Immature natural killer cell (primary cell): ENCODE results near the gene MRGPRF. TPM values are rescaled to one million over a fixed set of nuclear protein-coding genes. Genes with fewer than 3 reads are reported as not detected.

Experiments used
- DNase-seq, 3 donors: peaks; one replicate each; pipeline ENCODE4 v3.0.0; 2022; ENCODE audit warnings: mixed read lengths in 1 of 3
- H3K27ac Mint-ChIP-seq, 6 donors: one replicate each; pipeline ENCODE4 v1.8.0; 2020; ENCODE audit warnings: mixed read lengths in 6 of 6, mild to moderate bottlenecking in 5 of 6, inconsistent platforms in 4 of 6, moderate library complexity in 3 of 6
- H3K27me3 Mint-ChIP-seq, 3 donors: one replicate each; pipeline ENCODE4 v1.8.0; 2020 to 2021; ENCODE audit warnings: low read depth in 3 of 3, mild to moderate bottlenecking in 3 of 3, mixed read lengths in 3 of 3, moderate library complexity in 3 of 3, inconsistent platforms in 1 of 3
- H3K36me3 Mint-ChIP-seq, 3 donors: one replicate each; pipeline ENCODE4 v1.8.0; 2020; ENCODE audit warnings: mixed read lengths in 3 of 3, inconsistent platforms in 2 of 3, mild to moderate bottlenecking in 2 of 3
- H3K4me1 Mint-ChIP-seq, 2 donors: one replicate each; pipeline ENCODE4 v1.8.0; 2020; ENCODE audit warnings: inconsistent platforms in 2 of 2, mild to moderate bottlenecking in 2 of 2, mixed read lengths in 2 of 2, moderate library complexity in 1 of 2
- H3K4me3 Mint-ChIP-seq, 5 donors: one replicate each; pipeline ENCODE4 v1.8.0; 2020; ENCODE audit warnings: mild to moderate bottlenecking in 5 of 5, mixed read lengths in 5 of 5, inconsistent platforms in 3 of 5, moderate library complexity in 3 of 5
- H3K9me3 Mint-ChIP-seq, 6 donors: one replicate each; pipeline ENCODE4 v1.8.0; 2020; ENCODE audit warnings: mild to moderate bottlenecking in 6 of 6, mixed read lengths in 6 of 6, inconsistent platforms in 4 of 6, moderate library complexity in 3 of 6
- polyA plus RNA-seq, 3 donors: library from polyadenylated mRNA; unstranded; fragments of 300-500 nt; fragmentation: Illumina TruSeq; gene quantifications; one replicate each; pipeline ENCODE4 v1.2.3, GENCODE V29; 2021

MRGPRF gene
- polyA plus RNA-seq, 3 donors from 2014 or later = not detected

DNA sequence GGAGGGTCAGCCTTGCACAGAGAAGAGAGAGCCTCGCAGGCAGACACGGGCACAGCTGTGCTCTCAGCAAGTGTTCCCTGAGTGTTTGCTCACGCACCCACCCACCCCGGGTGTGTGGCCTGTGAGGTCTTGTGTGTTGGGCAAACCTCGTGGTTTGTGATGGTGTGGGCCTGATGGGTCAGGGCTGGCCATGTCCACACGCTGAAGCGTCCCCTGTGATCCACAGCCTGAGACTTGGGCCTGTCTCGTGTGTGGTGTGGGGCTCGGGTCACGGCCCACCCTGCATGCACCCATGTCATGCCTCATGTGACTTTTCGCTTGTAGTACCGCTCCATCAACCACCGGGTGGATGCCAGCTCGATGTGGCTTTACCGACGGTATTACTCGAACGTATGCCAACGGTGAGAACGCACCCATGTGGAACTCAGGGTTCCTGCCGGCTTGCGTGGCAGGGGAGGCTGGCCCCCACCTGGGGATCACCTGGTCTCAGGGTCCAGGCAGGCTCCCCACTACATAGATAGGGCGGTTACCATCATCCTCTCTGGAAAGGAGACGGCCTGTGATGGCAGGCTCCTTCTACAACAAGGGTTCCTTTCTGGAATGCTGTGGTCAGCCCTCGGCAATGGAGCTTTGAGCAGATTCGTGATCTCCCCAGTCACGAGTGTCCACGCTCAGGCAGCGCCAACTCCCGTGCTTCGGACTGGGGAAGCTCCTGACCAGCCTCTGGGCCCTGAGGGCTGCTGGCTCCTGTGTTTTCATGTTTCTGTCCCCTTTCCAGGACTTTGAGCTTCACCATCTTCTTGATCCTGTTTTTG is 41.6 kb upstream of the MRGPRF start:
- peaks cover 30 to 31% of the 10 kb centered on the region in 2 donors for H3K4me1 Mint-ChIP-seq
- H3K4me3 Mint-ChIP-seq = no peak overlapping the region
- H3K9me3 Mint-ChIP-seq = no peaks in the 10 kb centered on the region
- H3K27ac Mint-ChIP-seq = peak overlapping the region in 2 of 6 donors; percentile 68 to 77
- no peak for DNase-seq
- H3K27me3 Mint-ChIP-seq = peaks cover 0 to 4% (median 0%) of the 10 kb centered on the region in 3 donors
- H3K36me3 Mint-ChIP-seq = no peaks in the 10 kb centered on the region

DNA sequence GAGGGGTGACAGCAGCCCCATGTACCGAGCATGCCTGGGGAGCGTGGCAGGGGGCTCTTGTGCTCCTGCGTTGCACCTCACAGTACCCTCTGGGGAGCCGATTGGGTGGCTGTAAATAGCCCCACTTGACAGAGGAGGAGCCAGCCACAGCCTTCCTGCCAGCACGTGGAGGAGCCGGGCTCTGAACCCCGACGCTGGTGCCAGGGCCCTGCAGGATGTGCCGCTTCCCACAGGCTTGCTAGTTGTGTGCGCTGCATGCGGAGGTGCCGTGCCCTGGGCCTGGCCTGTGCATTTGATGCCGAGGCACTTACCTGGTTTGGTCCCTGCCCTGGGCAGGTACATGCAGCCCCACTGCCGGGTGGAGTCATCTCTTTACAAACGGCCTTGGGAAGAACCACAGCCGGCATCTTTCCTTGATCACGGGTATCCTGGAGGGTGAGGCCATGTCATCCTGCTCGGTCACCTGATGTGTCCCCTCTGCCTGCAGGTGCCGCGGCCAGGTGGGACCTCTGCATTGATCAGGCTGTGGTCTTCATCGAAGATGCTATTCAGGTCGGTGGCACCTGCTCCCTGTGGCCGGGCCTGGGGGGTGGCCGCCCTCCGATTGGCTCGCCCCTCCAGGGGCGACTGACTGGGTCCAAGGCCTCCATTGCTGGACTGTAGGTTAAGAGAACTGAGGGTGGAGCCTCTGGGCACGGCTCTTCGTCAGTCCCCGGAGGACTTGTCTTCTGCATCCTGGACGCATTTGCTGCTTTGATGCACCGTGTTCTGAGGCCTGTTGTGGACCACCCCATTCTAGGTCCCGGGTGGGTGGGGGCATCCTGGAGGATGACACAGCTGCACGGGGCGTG is 40.7 kb upstream of the MRGPRF start:
- H3K4me1 Mint-ChIP-seq = peaks cover 32 to 33% of the 10 kb centered on the region in 2 donors
- H3K36me3 Mint-ChIP-seq = no peaks in the 10 kb centered on the region
- no peak for DNase-seq
- no peaks in the 10 kb centered on the region for H3K9me3 Mint-ChIP-seq
- H3K27me3 Mint-ChIP-seq = peaks cover 0 to 4% (median 0%) of the 10 kb centered on the region in 3 donors
- H3K4me3 Mint-ChIP-seq = no peak overlapping the region
- peak overlapping the region in 2 of 6 donors; percentile 40 to 77 for H3K27ac Mint-ChIP-seq

DNA sequence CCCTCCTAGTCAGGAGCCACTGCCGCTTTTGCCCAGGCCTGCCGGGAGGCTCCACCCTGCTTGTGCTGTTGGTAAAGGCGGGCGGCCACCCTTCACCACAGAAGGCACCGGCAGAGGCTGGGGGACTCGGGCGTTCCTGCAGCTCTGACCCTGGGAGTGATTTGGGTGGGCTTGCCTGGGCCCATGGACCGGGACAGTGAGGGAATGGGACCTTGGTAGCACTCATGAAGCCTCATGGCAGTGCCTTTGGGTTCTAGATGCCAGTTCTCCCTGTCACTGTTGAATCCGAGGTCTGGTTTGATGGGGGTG is 40.1 kb upstream of the MRGPRF start:
- peaks cover 0 to 4% (median 0%) of the 10 kb centered on the region in 3 donors for H3K27me3 Mint-ChIP-seq
- peak overlapping the region in 1 of 6 donors; percentile 40 for H3K27ac Mint-ChIP-seq
- no peak overlapping the region for H3K4me3 Mint-ChIP-seq
- peaks cover 36 to 37% of the 10 kb centered on the region in 2 donors for H3K4me1 Mint-ChIP-seq
- H3K9me3 Mint-ChIP-seq = no peaks in the 10 kb centered on the region
- no peaks in the 10 kb centered on the region for H3K36me3 Mint-ChIP-seq
- no peak for DNase-seq

DNA sequence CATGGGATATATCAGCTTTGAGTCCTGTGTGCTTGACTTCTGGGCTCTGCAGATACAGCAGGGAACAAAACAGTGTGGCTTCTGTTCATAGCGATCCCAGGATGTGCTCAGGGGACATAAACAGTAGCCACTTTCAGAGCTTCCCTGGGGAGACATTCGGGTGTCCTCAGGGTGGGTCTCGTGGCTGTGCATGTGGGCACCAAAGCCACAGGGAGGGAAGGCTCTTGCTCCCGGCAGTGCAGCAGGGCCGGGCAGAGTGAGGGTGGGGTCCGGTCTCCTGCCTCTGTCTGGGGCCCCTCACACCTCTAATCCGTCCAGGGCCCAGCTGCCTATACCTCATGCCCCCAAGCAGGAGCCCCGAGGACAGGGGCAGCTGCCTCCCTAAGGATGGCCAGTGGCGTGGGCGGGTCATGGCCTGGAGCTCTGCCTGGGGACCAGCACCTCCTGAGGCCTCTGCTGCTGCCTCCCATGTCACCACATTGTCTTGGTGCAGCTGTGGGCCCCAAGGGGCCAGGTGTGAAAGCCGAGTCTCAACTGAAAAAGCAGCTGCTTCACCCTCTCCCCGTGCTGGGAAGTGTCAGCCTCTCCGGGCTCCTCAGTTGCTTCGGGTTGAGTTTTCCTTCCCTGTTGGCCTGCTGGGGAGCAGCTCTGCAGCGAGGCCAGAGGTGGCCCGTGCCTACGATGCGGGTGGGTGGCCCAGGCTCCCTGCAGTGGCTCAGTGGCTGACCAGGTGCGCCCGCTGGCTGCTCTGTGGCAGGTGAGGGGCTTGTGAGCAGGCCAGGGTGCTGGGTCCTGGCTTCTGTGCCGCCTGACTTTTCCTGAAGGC is 39.5 kb upstream of the MRGPRF start:
- Mint-ChIP-seq H3K9me3 (no peaks in the 10 kb centered on the region), H3K27ac (no peak overlapping the region), H3K4me1 (peaks cover 37 to 40% of the 10 kb centered on the region in 2 donors), H3K27me3 (peaks cover 0 to 4% (median 0%) of the 10 kb centered on the region in 3 donors), H3K4me3 (no peak overlapping the region), H3K36me3 (no peaks in the 10 kb centered on the region)
- DNase-seq = no peak

DNA sequence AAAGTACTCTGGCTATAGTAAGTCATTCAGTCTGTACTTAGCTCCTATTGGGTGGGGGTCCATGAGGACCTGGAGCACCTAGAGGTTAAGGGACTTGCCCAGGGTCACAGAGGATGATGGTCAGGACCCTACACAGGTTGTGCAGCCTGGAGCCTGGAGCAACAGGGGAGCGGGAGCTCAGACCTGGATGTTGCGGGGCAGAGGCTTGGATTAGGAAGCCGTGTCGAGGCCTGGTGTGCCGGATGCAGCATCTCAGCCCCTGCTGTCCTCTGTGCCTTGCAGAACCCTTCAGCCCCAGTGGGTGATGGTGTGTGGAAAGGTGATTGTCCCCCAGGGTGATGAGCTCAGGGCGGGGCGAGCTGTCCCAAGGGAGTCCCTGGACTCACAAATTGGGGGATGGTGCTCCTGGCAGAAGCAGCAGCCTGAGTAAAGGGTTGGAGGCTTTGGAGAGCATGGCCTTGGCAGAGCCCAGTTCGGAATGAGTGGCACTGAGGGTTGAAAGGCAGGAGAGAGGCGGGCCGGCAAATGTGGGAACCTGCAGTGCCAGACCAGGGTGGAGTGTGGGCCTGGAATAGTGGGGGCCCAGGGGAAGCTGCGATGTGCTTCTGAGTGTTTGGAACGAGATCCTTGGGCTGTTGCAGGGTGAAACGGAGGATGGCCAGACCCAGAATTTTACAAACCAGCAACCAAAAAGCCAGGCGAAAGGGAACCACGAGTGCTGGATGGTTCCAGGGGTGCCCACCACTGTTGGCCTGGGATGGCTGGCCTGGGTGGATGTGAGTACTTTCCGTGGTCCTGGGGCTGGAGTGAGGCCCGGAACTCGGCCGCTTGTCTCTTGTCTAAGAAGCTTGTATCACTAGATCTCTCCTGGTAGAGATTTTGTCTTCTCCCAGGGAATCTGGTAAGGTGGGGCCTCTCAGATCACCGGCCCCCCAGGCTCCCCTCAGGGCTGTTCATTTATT is 38.6 kb upstream of the MRGPRF start:
- peak overlapping the region in 2 of 5 donors; percentile 80 to 81 for H3K4me3 Mint-ChIP-seq

DNA sequence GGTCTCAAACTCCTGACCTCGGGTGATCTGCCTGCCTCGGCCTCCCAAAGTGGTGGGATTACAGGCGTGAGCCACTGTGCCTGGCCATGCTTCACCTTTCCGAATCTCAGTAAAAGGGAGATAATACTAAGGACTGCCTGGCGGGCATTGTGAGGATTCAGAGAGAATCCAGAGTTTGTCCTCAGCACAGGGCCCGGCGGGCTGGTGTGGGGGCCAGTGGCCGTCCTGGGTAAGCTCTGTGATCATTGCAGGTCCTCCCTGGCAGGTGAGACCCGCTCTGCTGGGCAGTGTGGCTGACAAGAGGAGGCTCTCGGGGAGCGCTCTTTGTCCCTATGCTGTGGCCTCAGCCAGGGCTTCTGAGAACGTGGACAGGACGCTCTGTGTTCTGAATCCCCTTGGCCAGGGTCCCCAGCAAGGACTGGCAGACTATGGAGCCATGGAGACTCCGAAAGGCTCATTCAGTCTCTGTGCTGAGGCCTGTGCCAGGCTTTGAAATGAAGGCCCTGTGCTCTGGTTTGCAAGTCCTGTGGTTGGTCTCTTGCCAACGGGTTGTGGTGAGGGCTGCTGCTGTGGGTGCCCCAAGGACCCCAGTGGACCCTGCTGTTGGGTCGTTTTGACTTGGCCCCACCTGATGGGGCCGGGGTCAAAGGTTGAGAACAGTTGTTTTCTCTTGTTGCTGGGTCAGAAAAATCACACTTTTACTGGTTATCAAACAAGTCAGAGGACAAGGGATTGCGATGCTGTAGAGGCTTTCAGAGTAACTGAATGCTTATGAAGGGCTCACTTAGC is 37.7 kb upstream of the MRGPRF start:
- Mint-ChIP-seq H3K4me1 (peaks cover 27 to 29% of the 10 kb centered on the region in 2 donors), H3K4me3 (peak overlapping the region; percentile 23 to 81 (median 43)), H3K27me3 (no peaks in the 10 kb centered on the region), H3K9me3 (no peaks in the 10 kb centered on the region), H3K36me3 (no peaks in the 10 kb centered on the region), H3K27ac (peak overlapping the region in 5 of 6 donors; percentile 51 to 70 (median 64))
- no peak for DNase-seq

More for the DNA sequence above, 38.6 kb upstream of the MRGPRF start:
- no peaks in the 10 kb centered on the region for H3K9me3 Mint-ChIP-seq
- peaks cover 0 to 4% (median 0%) of the 10 kb centered on the region in 3 donors for H3K27me3 Mint-ChIP-seq
- DNase-seq = no peak
- peaks cover 34 to 37% of the 10 kb centered on the region in 2 donors for H3K4me1 Mint-ChIP-seq
- no peaks in the 10 kb centered on the region for H3K36me3 Mint-ChIP-seq
- H3K27ac Mint-ChIP-seq = peak overlapping the region in 5 of 6 donors; percentile 55 to 74 (median 64)

DNA sequence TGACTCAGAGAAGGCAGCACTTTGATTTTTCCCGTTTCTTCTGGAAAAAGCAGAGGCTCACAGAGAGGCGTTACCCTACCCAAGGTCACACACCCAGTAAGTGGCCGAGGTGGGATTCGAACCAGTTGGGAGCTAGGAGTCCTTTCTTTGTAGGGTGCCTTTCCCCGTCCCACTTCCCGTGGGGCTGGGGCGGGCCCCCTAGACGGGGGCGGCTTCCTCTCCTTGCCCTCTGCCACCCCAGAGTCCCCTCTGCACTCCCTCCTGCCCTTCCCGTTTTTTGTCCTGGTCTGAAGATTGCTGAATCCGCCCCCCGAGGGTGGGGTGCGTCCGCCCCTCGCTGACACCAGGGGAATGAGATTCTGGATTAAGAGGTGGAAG is 36.4 kb upstream of the MRGPRF start:
- H3K4me3 Mint-ChIP-seq = peak overlapping the region; percentile 75 to 82 (median 80)
- H3K4me1 Mint-ChIP-seq = peaks cover 20 to 24% of the 10 kb centered on the region in 2 donors
- H3K27me3 Mint-ChIP-seq = no peaks in the 10 kb centered on the region
- H3K27ac Mint-ChIP-seq = peak overlapping the region; percentile 71 to 89 (median 84)
- no peaks in the 10 kb centered on the region for H3K36me3 Mint-ChIP-seq
- DNase-seq = peak in 1 of 3 donors; percentile 14
- H3K9me3 Mint-ChIP-seq = no peaks in the 10 kb centered on the region

DNA sequence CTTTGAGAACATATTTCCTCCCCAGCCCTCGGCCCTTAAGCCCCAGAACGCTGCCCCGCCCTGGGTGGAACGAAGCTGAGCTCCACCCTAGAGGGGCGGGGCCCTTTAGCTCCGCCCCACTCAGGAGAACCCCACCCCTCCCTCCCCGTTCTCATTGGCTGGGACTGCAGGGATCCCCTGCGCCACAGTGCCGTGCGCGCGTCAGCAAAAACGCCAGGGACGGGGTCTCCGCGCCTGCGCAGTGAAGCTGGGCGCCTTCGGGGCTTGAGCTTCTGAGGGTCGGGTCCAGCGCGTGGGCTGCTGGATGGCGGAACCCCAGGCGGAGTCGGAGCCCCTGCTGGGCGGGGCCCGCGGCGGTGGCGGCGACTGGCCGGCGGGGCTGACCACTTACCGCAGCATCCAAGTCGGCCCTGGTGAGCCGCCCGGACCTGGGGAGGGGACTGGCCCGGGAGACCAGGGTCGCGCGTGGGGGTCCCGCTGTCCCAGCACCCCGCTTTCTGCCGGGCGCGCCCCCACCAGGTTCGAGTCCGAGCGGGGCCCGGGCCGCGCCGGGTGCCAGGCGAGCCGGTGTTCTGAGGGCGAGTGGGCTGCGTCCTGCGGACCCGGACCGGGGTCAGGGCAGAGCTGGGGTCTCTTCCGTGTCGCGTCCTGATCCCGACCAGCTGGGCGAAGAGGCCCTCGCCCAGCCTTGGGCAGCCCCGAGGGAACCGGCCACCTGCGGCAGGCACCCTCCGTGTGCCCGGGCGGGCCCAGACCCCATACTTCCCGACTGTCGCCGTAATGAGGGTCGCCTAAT is 35.8 kb upstream of the MRGPRF start, which contains the start of gene TPCN2:
TPCN2 (plus strand) TSS at position 239 of the 796 bp plus-strand sequence; CDS start at position 305, 66 bp downstream.
- no peaks in the 10 kb centered on the region for H3K36me3 Mint-ChIP-seq
- peaks cover 18 to 24% of the 10 kb centered on the region in 2 donors for H3K4me1 Mint-ChIP-seq
- peak within 1 kb of the TSS; percentile 75 to 82 (median 80) for H3K4me3 Mint-ChIP-seq

DNA sequence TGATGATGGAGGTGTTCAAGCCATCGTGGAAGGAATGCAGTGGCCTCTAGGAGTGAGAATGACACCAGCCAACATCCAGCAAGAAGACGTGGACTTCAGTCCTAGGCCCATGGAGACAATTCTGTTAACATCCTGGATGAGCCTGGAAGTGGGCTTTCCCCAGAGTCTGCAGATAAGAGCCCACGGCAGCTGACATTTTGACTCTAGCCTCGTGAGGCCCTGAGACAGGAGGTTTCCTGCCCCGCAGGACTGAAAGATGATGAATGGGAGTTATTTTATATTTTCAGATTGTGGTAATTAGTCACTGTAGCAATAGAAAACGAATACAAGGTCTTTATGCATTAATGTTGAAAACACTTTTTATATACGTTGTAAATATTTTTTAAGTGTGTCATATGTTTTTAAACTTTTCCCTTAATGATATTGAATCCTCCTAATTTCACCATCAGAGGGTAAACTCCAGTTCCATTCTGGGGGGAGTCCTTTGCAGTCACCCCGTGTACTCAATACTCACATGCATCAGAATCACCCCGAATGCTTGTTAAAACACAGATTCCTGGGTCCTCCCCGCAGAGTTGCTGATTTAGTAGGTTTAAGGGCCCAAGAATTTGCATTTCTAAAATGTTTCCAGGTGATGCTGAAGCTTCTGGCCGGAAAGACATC is 35.1 kb upstream of the MRGPRF start:
- Mint-ChIP-seq H3K9me3 (no peaks in the 10 kb centered on the region), H3K36me3 (no peaks in the 10 kb centered on the region), H3K27ac (peak overlapping the region; percentile 73 to 86 (median 82)), H3K27me3 (peaks cover 0 to 5% (median 3%) of the 10 kb centered on the region in 3 donors), H3K4me3 (peak overlapping the region; percentile 73 to 81 (median 75)), H3K4me1 (peaks cover 18 to 24% of the 10 kb centered on the region in 2 donors)
- no peak for DNase-seq

More for the DNA sequence above, 35.8 kb upstream of the MRGPRF start, which contains the start of gene TPCN2:
- peak within 1 kb of the TSS; percentile 81 to 89 (median 84) for H3K27ac Mint-ChIP-seq
- H3K27me3 Mint-ChIP-seq = peaks cover 0 to 3% (median 3%) of the 10 kb centered on the region in 3 donors
- DNase-seq = peak; percentile 88 to 93 (median 92)
- H3K9me3 Mint-ChIP-seq = no peaks in the 10 kb centered on the region

DNA sequence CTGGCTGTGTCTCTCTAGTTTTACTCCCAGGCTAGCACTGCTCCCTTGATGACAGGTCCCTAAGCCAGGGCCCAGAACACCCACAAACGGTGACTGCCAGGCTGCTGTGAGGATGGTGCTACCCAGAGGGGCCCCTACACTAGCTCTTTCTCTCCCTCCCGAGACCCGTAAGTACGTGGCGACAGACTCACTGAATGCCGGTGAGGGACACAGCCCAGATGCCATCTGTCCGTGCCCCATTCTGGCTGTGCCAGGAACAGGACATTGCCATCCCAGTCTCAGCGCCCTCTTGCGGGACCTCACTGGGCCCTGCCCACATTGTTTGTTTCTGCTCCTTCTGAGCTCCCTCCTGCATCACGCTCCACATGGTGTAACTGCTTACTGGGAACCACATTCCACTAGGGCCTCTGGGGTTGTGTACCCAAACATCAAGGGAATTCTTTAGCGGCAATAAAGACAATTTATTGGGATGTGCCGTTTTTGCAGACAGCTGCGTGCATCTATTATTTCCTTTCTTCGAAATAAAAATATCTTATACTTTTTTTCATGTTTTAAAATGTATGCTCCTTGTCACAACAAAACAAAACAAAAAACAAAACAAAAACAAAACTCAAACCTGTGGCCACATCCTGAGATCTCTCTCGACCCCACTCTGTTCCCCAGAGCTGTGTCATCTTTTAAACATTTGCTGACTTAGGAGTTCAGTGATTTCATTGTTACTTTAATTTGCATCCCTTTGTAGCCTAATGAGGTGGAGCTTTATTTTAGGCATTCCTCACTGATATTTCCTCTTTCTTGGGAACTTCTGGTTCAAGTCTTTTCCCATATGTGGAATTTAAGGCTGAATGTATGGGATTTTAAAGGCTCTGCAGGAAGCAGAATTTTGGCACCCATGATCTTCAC is 31.3 kb upstream of the MRGPRF start:
- Mint-ChIP-seq H3K36me3 (no peaks in the 10 kb centered on the region), H3K27me3 (peaks cover 1 to 7% (median 5%) of the 10 kb centered on the region in 3 donors), H3K4me1 (peaks cover 4 to 9% of the 10 kb centered on the region in 2 donors), H3K4me3 (no peak overlapping the region), H3K9me3 (no peaks in the 10 kb centered on the region), H3K27ac (peak overlapping the region in 1 of 6 donors; percentile 20)
- no peak for DNase-seq
